ENCODE results near the gene ILF2. TPM values are rescaled to one million over a fixed set of nuclear protein-coding genes. Genes with fewer than 3 reads are reported as not detected.

The ILF2 gene
- total RNA-seq, 2 donors from 2014 or later: 69.2 to 80.9 TPM

DNA sequence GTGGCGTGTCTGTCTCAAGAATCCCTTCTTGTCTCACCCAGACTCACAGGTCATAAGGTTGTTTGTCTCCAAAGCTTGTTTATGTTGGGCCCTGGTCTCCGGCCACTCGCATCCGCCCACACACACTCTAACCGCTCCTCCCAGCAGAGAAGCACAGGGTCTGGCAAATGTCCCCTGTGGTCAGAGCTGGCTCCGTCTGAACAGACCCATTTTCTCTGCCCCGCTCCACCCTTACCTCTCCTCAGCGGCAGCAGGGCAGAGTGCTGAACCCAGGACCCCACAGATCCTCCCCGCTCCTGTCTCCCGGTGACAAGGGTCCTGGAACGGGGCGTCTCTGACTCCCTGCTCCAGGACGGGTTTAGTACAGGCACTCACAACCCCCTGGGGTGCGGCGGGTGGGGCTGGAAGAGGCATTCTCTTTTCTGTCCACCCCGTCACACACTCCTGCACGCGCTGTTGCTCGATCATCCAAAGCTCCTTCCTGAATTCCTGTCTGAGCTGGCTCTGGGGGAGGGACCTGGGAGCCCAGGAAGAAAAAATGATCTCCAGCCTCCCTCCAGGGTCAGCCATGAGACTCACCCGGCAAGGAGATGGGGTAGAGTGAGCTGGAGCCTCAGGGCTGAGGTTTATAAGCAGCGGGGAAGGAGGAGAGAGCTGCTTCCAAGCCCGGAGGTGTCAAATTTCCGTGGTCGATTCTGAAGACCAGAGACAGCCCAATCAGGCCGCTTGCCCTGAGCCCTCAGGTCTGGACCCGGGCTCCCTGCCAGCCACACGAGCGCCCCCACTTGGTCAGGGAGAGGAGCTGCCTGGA, 43.7 kb downstream of the ILF2 start, which contains the start of gene S100A13:
S100A13 (minus strand) TSS at position 602 of the 811 bp plus-strand sequence. CDS start 1,033 bp downstream, outside the sequence.
- DNase-seq (ENCODE audit: low spot score): peak; percentile 84
- TF ChIP-seq, protein P1, sequence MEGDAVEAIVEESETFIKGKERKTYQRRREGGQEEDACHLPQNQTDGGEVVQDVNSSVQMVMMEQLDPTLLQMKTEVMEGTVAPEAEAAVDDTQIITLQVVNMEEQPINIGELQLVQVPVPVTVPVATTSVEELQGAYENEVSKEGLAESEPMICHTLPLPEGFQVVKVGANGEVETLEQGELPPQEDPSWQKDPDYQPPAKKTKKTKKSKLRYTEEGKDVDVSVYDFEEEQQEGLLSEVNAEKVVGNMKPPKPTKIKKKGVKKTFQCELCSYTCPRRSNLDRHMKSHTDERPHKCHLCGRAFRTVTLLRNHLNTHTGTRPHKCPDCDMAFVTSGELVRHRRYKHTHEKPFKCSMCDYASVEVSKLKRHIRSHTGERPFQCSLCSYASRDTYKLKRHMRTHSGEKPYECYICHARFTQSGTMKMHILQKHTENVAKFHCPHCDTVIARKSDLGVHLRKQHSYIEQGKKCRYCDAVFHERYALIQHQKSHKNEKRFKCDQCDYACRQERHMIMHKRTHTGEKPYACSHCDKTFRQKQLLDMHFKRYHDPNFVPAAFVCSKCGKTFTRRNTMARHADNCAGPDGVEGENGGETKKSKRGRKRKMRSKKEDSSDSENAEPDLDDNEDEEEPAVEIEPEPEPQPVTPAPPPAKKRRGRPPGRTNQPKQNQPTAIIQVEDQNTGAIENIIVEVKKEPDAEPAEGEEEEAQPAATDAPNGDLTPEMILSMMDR (IDR thresholded peaks at IDR 0.05): peak; percentile 56 to 67
- Histone ChIP-seq H3K9me3 (no peaks in the 10 kb centered on the region), H3K36me3 (peaks cover 16% of the 10 kb centered on the region), H3K27ac (peak within 1 kb of the TSS; percentile 96 to 97), H3K4me3 (peak within 1 kb of the TSS; percentile 50 to 66), H3K27me3 (no peaks in the 10 kb centered on the region), H3K4me1 (peaks cover 0 to 76% of the 10 kb centered on the region in 2 donors)

- peak overlapping the region; percentile 96 to 97 for H3K27ac ChIP-seq
- H3K9me3 ChIP-seq: no peaks in the 10 kb centered on the region
- no peak for DNase-seq (ENCODE audit: low spot score)
- peak overlapping the region; percentile 50 to 66 for H3K4me3 ChIP-seq
- peaks cover 0 to 71% of the 10 kb centered on the region in 2 donors for H3K4me1 ChIP-seq
- TF ChIP-seq, protein P1 (IDR thresholded peaks at IDR 0.05): no peak
- no peaks in the 10 kb centered on the region for H3K27me3 ChIP-seq
- peaks cover 18% of the 10 kb centered on the region for H3K36me3 ChIP-seq
These were observed 44.3 kb downstream of the ILF2 start for GRCh38 chr1:153626477-153626903.

DNA sequence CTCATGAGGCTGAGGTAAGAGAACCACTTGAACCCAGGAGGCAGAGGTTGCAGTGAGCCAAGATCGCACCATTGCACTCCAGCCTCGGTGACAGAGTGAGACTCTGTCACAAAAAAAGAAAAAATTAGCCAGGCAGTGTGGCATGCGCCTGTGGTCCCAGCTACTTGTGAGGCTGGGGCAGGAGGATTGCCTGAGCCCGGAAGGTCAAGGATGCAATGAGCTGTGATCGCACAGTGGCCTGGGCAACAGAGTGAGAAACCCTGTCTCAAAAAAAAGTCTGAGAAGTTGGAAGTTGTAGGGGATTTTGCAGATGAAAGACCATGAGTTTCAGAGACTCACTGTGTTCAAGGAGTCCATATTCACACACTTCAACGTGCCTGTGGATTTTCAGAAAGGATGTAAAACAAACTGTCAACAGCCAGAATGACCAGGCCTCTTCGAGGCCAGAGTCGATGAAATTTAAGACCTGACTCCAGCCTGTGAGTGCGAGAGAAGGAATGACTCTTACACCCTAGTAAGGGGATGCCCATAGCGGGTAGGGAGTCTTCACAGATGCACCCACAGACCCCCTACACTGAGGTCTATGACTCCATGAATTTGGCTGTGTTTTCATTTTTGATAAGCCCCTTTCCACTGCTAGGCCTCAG, 45.7 kb downstream of the ILF2 start:
- no peak for DNase-seq (ENCODE audit: low spot score)
- H3K9me3 ChIP-seq: no peaks in the 10 kb centered on the region

GRCh38 chr1:153623101-153623500, 47.7 kb downstream of the ILF2 start:
- H3K36me3 ChIP-seq: peaks cover 41% of the 10 kb centered on the region
- H3K4me3 ChIP-seq: no peak overlapping the region
- peaks cover 0 to 46% of the 10 kb centered on the region in 2 donors for H3K4me1 ChIP-seq
- no peak for DNase-seq (ENCODE audit: low spot score)
- no peak overlapping the region for H3K27ac ChIP-seq
- H3K27me3 ChIP-seq: no peaks in the 10 kb centered on the region
- TF ChIP-seq, protein P1 (IDR thresholded peaks at IDR 0.05): no peak
- no peaks in the 10 kb centered on the region for H3K9me3 ChIP-seq

More for the DNA sequence above, 45.7 kb downstream of the ILF2 start:
- Histone ChIP-seq H3K4me3 (no peak overlapping the region), H3K27ac (peak overlapping the region; percentile 96 to 97), H3K36me3 (peaks cover 24% of the 10 kb centered on the region), H3K4me1 (peaks cover 0 to 58% of the 10 kb centered on the region in 2 donors), H3K27me3 (no peaks in the 10 kb centered on the region)
- TF ChIP-seq, protein P1 (IDR thresholded peaks at IDR 0.05): no peak

DNA sequence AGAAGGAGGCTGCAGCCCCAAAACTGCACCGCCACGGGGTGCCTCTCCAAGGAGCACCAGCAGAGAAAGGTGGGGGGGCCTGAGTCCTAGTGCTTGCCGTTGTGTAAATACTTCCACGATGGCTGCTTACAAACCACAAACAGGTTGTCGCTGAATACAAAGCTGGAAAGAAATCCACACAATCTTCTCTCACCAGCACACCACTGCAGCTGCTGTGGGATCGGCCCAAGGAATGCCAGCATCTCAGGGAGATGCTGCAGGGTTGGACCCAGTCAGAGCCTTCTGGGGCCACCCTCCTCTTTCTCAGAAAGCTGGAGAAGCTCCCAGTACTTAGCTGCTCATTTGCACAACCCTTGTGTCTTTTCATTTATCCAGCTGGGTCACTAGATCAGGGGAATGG, 51.6 kb downstream of the ILF2 start:
- H3K36me3 ChIP-seq: peaks cover 41% of the 10 kb centered on the region
- TF ChIP-seq, protein P1 (IDR thresholded peaks at IDR 0.05): no peak

More for the DNA sequence above, 51.6 kb downstream of the ILF2 start:
- H3K4me1 ChIP-seq: peaks cover 0 to 33% of the 10 kb centered on the region in 2 donors
- no peak overlapping the region for H3K27ac ChIP-seq
- no peak for DNase-seq (ENCODE audit: low spot score)
- H3K27me3 ChIP-seq: no peaks in the 10 kb centered on the region
- no peak overlapping the region for H3K4me3 ChIP-seq
- no peaks in the 10 kb centered on the region for H3K9me3 ChIP-seq

Measured in right atrium auricular region (tissue), 2 donors.